HepG2 (cell line): Measurements from ENCODE around the gene ORC6. TPM values are rescaled to one million over a fixed set of nuclear protein-coding genes. Genes with fewer than 3 reads are reported as not detected.

Experiments used
- ASH2L ChIP-seq: fragments of 300-600, 200-600 bp; sonication (generic); IDR thresholded peaks from 2 replicates; pipeline ENCODE4 v1.7.0; 2017; ENCODE audit warnings: low read depth, mild to moderate bottlenecking, moderate library complexity, mixed read lengths, low read length; ENCODE audit not compliant: insufficient read length
- ELF3 ChIP-seq: IDR thresholded peaks from 2 replicates; pipeline ENCODE4 v1.6.1; 2016; ENCODE audit warnings: missing genetic modification reagents, missing compliant biosample characterization
- GMEB1 ChIP-seq: sonication (generic); formaldehyde crosslinking; IDR thresholded peaks from 2 replicates; pipeline ENCODE4 v1.5.1; 2020; ENCODE audit warnings: missing genetic modification reagents, mild to moderate bottlenecking, borderline replicate concordance
- IRF2 ChIP-seq: IDR thresholded peaks from 2 replicates; pipeline ENCODE4 v1.6.1; 2018; ENCODE audit warnings: missing genetic modification reagents, missing compliant biosample characterization
- MIER3 ChIP-seq: IDR thresholded peaks from 2 replicates; pipeline ENCODE4 v1.6.1; 2016; ENCODE audit warnings: missing compliant biosample characterization, borderline replicate concordance
- NAIF1 ChIP-seq: sonication (generic); formaldehyde crosslinking; IDR thresholded peaks from 2 replicates; pipeline ENCODE4 v1.5.0; 2020; ENCODE audit warnings: mild to moderate bottlenecking, missing genetic modification reagents, borderline replicate concordance
- RAD21 ChIP-seq: fragments of 450-650 bp; formaldehyde crosslinking; IDR thresholded peaks from 2 replicates; pipeline ENCODE4 v1.5.0; 2020; ENCODE audit warnings: mild to moderate bottlenecking
- RARG ChIP-seq: sonication (generic); formaldehyde crosslinking; IDR thresholded peaks from 2 replicates; pipeline ENCODE4 v1.4.0; 2020; ENCODE audit warnings: low read depth, mild to moderate bottlenecking, missing genetic modification reagents
- SIN3B ChIP-seq: fragments of 150-350 bp; IDR thresholded peaks from 2 replicates; pipeline ENCODE4 v1.6.1; 2014; ENCODE audit warnings: low read length
- SMC3 ChIP-seq: IDR thresholded peaks from 2 replicates; pipeline ENCODE4 v1.6.1; 2011; ENCODE audit warnings: low read length, improper control_type of control experiment
- SNAI1 ChIP-seq: sonication (generic); formaldehyde crosslinking; IDR thresholded peaks from 2 replicates; pipeline ENCODE4 v1.5.0; 2020; ENCODE audit warnings: mild to moderate bottlenecking, missing genetic modification reagents, borderline replicate concordance
- TCF7L2 ChIP-seq: IDR thresholded peaks from 2 replicates; pipeline ENCODE4 v1.6.1; 2011; ENCODE audit warnings: mild to moderate bottlenecking, low read depth, low read length, moderate library complexity
- TFAP4 ChIP-seq: sonication (generic); IDR thresholded peaks from 2 replicates; pipeline ENCODE4 v1.6.1; 2016; ENCODE audit warnings: low read depth, borderline replicate concordance
- TFDP2 ChIP-seq: sonication (generic); formaldehyde crosslinking; IDR thresholded peaks from 2 replicates; pipeline ENCODE4 v1.4.0; 2020; ENCODE audit warnings: missing genetic modification reagents
- TIGD3 ChIP-seq: sonication (generic); formaldehyde crosslinking; IDR thresholded peaks from 2 replicates; pipeline ENCODE4 v1.5.1; 2020; ENCODE audit warnings: mild to moderate bottlenecking, missing genetic modification reagents, borderline replicate concordance
- ZIK1 ChIP-seq: sonication (generic); formaldehyde crosslinking; IDR thresholded peaks from 2 replicates; pipeline ENCODE4 v1.5.0; 2020; ENCODE audit warnings: mild to moderate bottlenecking, low read depth, missing genetic modification reagents, borderline replicate concordance
- ZNF264 ChIP-seq: sonication (generic); formaldehyde crosslinking; IDR thresholded peaks from 2 replicates; pipeline ENCODE4 v1.4.0; 2020; ENCODE audit warnings: missing genetic modification reagents
- ZNF709 ChIP-seq: sonication (generic); formaldehyde crosslinking; IDR thresholded peaks from 2 replicates; pipeline ENCODE4 v1.5.0; 2020; ENCODE audit warnings: mild to moderate bottlenecking, missing genetic modification reagents
- polyA plus RNA-seq, 8 experiments: library from polyadenylated mRNA; depleted of rRNA in 3 of 8; stranded (reverse) in 7 of 8; unstranded in 1 of 8; fragments of >200 nt; fragmentation: Illumina TruSeq in 4 of 8; extraction: Trizol in 4 of 8; gene quantifications; 2 replicates each; pipeline versions ENCODE4 v1.2.1 to v1.2.3, GENCODE V29; 2011 to 2016; ENCODE audit warnings: low read depth in 4 of 8, missing spikeins in 1 of 8, mixed read lengths in 1 of 8; ENCODE audit not compliant: insufficient read depth in 1 of 8
- total RNA-seq, 5 experiments: library from RNA; depleted of rRNA; stranded (reverse); fragments of >200 nt; fragmentation: Illumina TruSeq; extraction: Trizol; gene quantifications; 2 replicates each; pipeline ENCODE4 v1.2.3, GENCODE V29; 2016; ENCODE audit warnings: low read depth in 1 of 5
- TF ChIP-seq, protein P1 (sequence below): IDR thresholded peaks from 2 replicates; pipeline ENCODE4 v1.4.0; 2020; ENCODE audit warnings: mild to moderate bottlenecking, missing genetic modification reagents
- TF ChIP-seq, protein P2 (sequence below): IDR thresholded peaks from 2 replicates; pipeline ENCODE4 v1.6.1; 2012; ENCODE audit warnings: inconsistent platforms

The ORC6 gene
- total and polyA plus RNA-seq, 2 of the 13 experiments (the other 11 are each of a cell fraction or from before 2014, with no cell fraction given) = 34.2 to 69.8 TPM

GRCh38 chr16:46673320-46674013 is 16.0 kb upstream of the ORC6 start (continued):
- TF ChIP-seq GMEB1 (CRISPR knock-in tag) (no peak), ASH2L (peak; percentile 26), SIN3B (0 out of 2 replicates have a peak, but pooled peaks have one; percentile 41), SMC3 (peak; percentile 94), TIGD3 (CRISPR knock-in tag) (no peak), RAD21 (CRISPR knock-in tag) (peak; percentile 91), NAIF1 (no peak), TFAP4 (peak; percentile 67; the same call in 1 of the 2 replicates), ELF3 (CRISPR knock-in tag) (peak; percentile 52; the same call in 1 of the 2 replicates), TCF7L2 (no peak), TFDP2 (0 out of 2 replicates have a peak, but pooled peaks have one; percentile 21), SNAI1 (CRISPR knock-in tag) (no peak), ZNF709 (no peak), ZNF264 (CRISPR knock-in tag) (0 out of 2 replicates have a peak, but pooled peaks have one; percentile 48), IRF2 (CRISPR knock-in tag) (0 out of 2 replicates have a peak, but pooled peaks have one; percentile 54), ZIK1 (CRISPR knock-in tag) (no peak), MIER3 (CRISPR knock-in tag) (0 out of 2 replicates have a peak, but pooled peaks have one; percentile 27), RARG (CRISPR knock-in tag) (no peak)
- TF ChIP-seq, protein P1, sequence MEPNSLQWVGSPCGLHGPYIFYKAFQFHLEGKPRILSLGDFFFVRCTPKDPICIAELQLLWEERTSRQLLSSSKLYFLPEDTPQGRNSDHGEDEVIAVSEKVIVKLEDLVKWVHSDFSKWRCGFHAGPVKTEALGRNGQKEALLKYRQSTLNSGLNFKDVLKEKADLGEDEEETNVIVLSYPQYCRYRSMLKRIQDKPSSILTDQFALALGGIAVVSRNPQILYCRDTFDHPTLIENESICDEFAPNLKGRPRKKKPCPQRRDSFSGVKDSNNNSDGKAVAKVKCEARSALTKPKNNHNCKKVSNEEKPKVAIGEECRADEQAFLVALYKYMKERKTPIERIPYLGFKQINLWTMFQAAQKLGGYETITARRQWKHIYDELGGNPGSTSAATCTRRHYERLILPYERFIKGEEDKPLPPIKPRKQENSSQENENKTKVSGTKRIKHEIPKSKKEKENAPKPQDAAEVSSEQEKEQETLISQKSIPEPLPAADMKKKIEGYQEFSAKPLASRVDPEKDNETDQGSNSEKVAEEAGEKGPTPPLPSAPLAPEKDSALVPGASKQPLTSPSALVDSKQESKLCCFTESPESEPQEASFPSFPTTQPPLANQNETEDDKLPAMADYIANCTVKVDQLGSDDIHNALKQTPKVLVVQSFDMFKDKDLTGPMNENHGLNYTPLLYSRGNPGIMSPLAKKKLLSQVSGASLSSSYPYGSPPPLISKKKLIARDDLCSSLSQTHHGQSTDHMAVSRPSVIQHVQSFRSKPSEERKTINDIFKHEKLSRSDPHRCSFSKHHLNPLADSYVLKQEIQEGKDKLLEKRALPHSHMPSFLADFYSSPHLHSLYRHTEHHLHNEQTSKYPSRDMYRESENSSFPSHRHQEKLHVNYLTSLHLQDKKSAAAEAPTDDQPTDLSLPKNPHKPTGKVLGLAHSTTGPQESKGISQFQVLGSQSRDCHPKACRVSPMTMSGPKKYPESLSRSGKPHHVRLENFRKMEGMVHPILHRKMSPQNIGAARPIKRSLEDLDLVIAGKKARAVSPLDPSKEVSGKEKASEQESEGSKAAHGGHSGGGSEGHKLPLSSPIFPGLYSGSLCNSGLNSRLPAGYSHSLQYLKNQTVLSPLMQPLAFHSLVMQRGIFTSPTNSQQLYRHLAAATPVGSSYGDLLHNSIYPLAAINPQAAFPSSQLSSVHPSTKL = 0 out of 2 replicates have a peak, but pooled peaks have one; percentile 25
- TF ChIP-seq, protein P2, sequence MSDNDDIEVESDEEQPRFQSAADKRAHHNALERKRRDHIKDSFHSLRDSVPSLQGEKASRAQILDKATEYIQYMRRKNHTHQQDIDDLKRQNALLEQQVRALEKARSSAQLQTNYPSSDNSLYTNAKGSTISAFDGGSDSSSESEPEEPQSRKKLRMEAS = peak; percentile 28; the same call in 1 of the 2 replicates
